NT2/D1 (cell line): ENCODE measurements around the gene PTGIS.
A peak's percentile ranks its signal among the peaks of the same experiment; 100 is the strongest.

Source experiments
- DNase-seq: peaks from one replicate; pipeline ENCODE4 v3.0.0-alpha.2; 2011; ENCODE audit warnings: low read depth, low spot score
- H3K27me3 ChIP-seq: 2 replicates; pipeline ENCODE4 v1.6.0; 2011; ENCODE audit warnings: mild to moderate bottlenecking; ENCODE audit not compliant: insufficient read length, insufficient read depth
- H3K36me3 ChIP-seq: 2 replicates; pipeline ENCODE4 v1.6.1; 2011; ENCODE audit warnings: mild to moderate bottlenecking, low read length, mixed read lengths; ENCODE audit not compliant: insufficient read depth, insufficient read length
- H3K4me1 ChIP-seq: 2 replicates; pipeline ENCODE4 v1.5.1; 2011; ENCODE audit not compliant: insufficient read depth, insufficient read length
- H3K4me3 ChIP-seq: 2 replicates; pipeline ENCODE4 v1.5.1; 2011; ENCODE audit warnings: low read depth; ENCODE audit not compliant: insufficient read length
- H3K9ac ChIP-seq: 2 replicates; pipeline ENCODE4 v1.6.0; 2011; ENCODE audit warnings: low read depth; ENCODE audit not compliant: insufficient read length
- H3K9me3 ChIP-seq: 2 replicates; pipeline ENCODE4 v1.5.1; 2011; ENCODE audit warnings: mild to moderate bottlenecking, low read length; ENCODE audit not compliant: insufficient read depth
- SUZ12 ChIP-seq: IDR thresholded peaks from 2 replicates; pipeline ENCODE4 v1.6.1; 2011; ENCODE audit not compliant: insufficient read length, insufficient read depth; ENCODE audit errors: extremely low read depth
- YY1 ChIP-seq: IDR thresholded peaks from 2 replicates; pipeline ENCODE4 v1.6.1; 2011; ENCODE audit not compliant: insufficient read length, insufficient read depth
- ZNF274 ChIP-seq: IDR thresholded peaks from 2 replicates; pipeline ENCODE4 v1.6.1; 2011; ENCODE audit warnings: mild to moderate bottlenecking, low read depth, low read length

The PTGIS gene

DNA sequence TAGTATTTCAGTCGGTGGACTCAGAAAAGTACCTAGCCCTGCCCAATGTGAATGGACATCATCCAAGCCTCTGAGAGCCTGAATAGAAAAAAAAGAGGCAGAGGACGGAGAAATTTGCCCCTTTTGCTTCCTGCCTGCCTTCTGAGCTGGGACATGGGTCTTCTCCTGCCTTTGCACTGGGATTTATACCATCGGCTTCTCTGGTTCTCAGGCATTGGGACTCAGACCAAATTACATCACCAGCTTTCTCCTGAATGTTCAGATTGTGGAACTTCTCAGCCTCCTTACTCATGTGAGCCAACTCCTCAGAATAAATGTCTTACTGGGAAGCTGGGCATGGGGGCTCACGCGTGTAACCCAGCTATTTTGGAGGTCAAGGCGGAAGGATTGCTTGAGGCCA, 105.3 kb downstream of the PTGIS start:
- no peak for DNase-seq
- H3K4me3 ChIP-seq = no peak overlapping the region
- no peaks in the 10 kb centered on the region for H3K4me1 ChIP-seq
- no peaks in the 10 kb centered on the region for H3K27me3 ChIP-seq
- no peaks in the 10 kb centered on the region for H3K9me3 ChIP-seq
- TF ChIP-seq ZNF274 (no peak; the same call in 1 of the 2 replicates), SUZ12 (no peak), YY1 (no peak)
- H3K36me3 ChIP-seq = no peaks in the 10 kb centered on the region
- no peak overlapping the region for H3K9ac ChIP-seq

DNA sequence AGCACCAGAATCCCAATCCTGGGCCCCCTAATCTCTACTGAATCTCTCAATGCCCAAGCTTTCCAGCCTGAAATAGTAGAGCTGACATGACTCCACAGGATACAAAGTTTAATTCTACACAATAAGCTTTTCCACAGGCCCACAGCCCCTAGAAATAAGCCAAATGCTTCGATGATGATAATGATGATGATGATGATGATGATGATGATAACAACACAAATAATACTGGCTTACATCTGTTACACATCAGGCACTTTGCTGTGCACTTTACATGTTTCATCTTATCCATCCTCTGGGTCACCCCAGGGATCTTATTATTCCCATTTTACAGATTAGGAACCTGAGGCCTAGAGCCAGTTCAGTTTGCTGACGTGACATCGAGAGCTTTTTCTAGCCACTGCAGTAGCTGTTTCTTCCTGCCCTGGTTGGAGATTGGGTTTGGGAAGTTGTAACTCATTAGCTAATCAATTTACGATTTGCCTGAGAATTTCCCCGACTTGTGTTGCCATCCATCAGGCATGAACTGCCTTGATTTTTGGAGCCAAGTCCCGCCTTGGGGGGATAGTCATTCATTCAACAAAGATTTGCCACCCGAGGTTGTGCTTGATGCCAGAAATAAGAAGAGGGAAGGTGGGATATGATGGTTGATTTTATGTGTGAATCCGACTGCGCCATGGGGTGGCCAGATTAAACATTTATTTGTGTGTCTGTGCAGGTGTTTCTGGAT, 105.9 kb downstream of the PTGIS start:
- Histone ChIP-seq H3K27me3 (no peaks in the 10 kb centered on the region), H3K4me3 (no peak overlapping the region), H3K9ac (no peak overlapping the region), H3K4me1 (no peaks in the 10 kb centered on the region), H3K9me3 (no peaks in the 10 kb centered on the region), H3K36me3 (no peaks in the 10 kb centered on the region)
- DNase-seq = no peak
- TF ChIP-seq ZNF274 (0 out of 2 replicates have a peak, but pooled peaks have one; percentile 17), YY1 (no peak)

- H3K9ac ChIP-seq = no peak overlapping the region
- no peaks in the 10 kb centered on the region for H3K9me3 ChIP-seq
- no peak overlapping the region for H3K4me3 ChIP-seq
- no peaks in the 10 kb centered on the region for H3K4me1 ChIP-seq
- no peak for DNase-seq
- H3K36me3 ChIP-seq = no peaks in the 10 kb centered on the region
- no peak for TF ChIP-seq SUZ12
- no peak for TF ChIP-seq ZNF274
- TF ChIP-seq YY1 = no peak
- no peaks in the 10 kb centered on the region for H3K27me3 ChIP-seq
These were observed 107.0 kb downstream of the PTGIS start for GRCh38 chr20:49460916-49461315.

DNA sequence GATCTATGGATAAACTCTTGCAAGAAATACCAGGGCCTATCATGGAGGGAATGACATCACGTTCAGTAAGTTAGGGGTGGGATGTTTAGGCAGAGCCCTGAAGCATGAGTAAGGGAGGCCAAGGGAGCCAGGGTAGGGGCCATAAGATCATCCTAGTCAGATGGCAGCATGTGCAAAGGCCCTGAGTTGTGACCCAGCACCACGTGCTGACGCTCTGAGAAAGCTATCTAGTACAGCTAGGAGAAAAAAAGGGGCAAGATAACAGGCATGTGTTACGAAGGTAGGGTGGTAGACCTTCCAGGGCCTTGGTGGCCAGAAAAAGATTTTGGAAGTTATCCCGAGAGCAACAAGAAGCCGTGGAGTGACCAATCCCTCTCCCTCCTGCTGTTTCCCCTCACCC, 107.8 kb downstream of the PTGIS start:
- no peak overlapping the region for H3K9ac ChIP-seq
- no peaks in the 10 kb centered on the region for H3K4me1 ChIP-seq
- no peaks in the 10 kb centered on the region for H3K36me3 ChIP-seq
- H3K9me3 ChIP-seq = no peaks in the 10 kb centered on the region
- DNase-seq = no peak
- TF ChIP-seq YY1 = no peak
- TF ChIP-seq ZNF274 = no peak
- no peak for TF ChIP-seq SUZ12
- H3K27me3 ChIP-seq = no peaks in the 10 kb centered on the region
- no peak overlapping the region for H3K4me3 ChIP-seq

DNA sequence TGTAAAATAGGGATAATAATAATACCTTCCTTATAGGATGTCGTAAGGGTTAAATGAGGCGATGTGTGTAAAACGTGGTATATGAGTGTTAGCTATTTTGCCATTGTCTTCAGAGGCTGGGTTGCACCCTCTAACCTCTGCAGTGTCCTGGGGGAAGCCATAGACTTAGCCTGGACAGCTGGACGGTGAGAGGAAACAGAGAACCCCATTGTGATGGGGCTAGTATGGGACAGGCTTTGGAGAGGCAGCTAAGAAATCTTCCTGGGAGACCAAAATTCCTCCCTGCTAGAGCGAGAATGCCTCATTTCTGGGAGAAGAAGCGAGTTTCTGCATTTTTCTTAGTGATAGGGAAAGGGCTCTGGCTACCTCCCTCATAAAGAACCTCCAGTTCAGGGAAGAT, 108.3 kb downstream of the PTGIS start:
- Histone ChIP-seq H3K4me1 (no peaks in the 10 kb centered on the region), H3K4me3 (no peak overlapping the region), H3K9me3 (no peaks in the 10 kb centered on the region), H3K36me3 (no peaks in the 10 kb centered on the region), H3K27me3 (no peaks in the 10 kb centered on the region), H3K9ac (no peak overlapping the region)
- DNase-seq = no peak
- TF ChIP-seq ZNF274 (no peak), SUZ12 (no peak), YY1 (no peak)

DNA sequence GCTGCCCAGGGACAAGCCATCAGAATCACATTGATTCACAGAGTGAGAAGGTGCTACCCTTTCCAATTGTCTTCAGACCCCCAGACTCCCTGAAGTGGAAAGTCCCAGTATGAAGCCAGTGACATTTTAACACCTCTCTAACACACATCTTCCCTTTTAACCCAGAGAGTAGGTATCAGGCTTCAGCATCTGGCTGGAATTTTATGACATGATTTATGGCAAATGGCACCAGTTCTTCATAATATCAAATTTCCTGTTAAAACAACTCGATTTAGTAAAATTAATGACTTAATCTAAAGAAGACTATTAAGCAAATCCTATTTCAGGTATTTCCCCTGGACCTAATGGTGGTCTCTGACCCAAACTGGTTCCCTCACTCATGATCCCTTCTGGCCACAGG, 110.5 kb downstream of the PTGIS start:
- H3K9me3 ChIP-seq = no peaks in the 10 kb centered on the region
- H3K9ac ChIP-seq = no peak overlapping the region
- no peaks in the 10 kb centered on the region for H3K4me1 ChIP-seq
- no peaks in the 10 kb centered on the region for H3K36me3 ChIP-seq
- no peaks in the 10 kb centered on the region for H3K27me3 ChIP-seq
- H3K4me3 ChIP-seq = no peak overlapping the region
- TF ChIP-seq SUZ12 = no peak
- no peak for TF ChIP-seq YY1
- no peak for TF ChIP-seq ZNF274
- no peak for DNase-seq

DNA sequence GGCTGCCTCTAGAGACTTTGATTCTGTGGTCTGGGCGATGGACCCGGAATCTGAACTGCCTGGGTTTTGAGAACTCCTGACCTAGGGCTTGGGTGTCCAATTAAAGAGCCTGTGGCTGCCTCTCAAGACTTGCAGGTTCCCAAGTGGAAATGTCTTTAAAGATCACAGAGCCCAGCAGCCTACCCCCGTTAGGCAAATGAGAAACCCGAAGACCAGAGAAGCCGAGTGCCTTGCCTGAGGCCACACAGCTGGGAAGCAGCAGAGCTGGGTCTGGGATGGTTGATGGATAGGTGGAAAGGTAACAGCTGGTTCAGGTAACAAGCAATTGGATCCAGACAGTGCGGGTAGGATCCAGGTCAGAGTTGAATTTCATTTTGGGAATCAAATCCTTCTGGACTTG, 111.3 kb downstream of the PTGIS start:
- Histone ChIP-seq H3K4me3 (no peak overlapping the region), H3K36me3 (no peaks in the 10 kb centered on the region), H3K9ac (no peak overlapping the region), H3K27me3 (no peaks in the 10 kb centered on the region), H3K9me3 (no peaks in the 10 kb centered on the region), H3K4me1 (no peaks in the 10 kb centered on the region)
- no peak for DNase-seq
- TF ChIP-seq ZNF274 = no peak
- no peak for TF ChIP-seq SUZ12
- no peak for TF ChIP-seq YY1
